Activated CD8-positive, alpha-beta memory T cell treated with anti-CD3 and anti-CD28 coated beads for 36 hours (primary cell): ENCODE measurements around the gene OR6C2. TPM values are rescaled to one million over a fixed set of nuclear protein-coding genes. Genes with fewer than 3 reads are reported as not detected.
"Not testable (repeated sequence)": the region's sequence is repeated elsewhere in the genome, so short reads cannot be mapped to it uniquely, and the experiment has no call there.

Experiments
- CTCF ChIA-PET: fragments of 350-600 bp; sonication (Branson Sonifier 250); formaldehyde crosslinking; loops from one replicate; lab custom pipeline; 2021; ENCODE audit warnings: antibody characterized with exemption; lab: Charles Lee
- POLR2A ChIA-PET: fragments of 350-600 bp; sonication (Branson Sonifier 250); formaldehyde crosslinking; loops from one replicate; lab custom pipeline; 2021; ENCODE audit warnings: antibody characterized with exemption; lab: Charles Lee
- total RNA-seq, 2 experiments: library from RNA; stranded (reverse); gene quantifications; one replicate each; pipeline ENCODE4 v1.2.3, GENCODE V29; 2021

The OR6C2 gene
- not detected for total RNA-seq

- ChIA-PET CTCF (no interaction called here), POLR2A (no interaction called here)
Observed at GRCh38 chr12:55443776-55444175, at the start of gene OR6C2. TSS of gene OR6C2 (plus strand) at chr12:55444076. CDS start at chr12:55452214, 8,138 bp downstream.

GRCh38 chr12:55396326-55396725, 47.5 kb upstream of the OR6C2 start:
- CTCF ChIA-PET = no interaction called here

GRCh38 chr12:55400229-55400628, 43.6 kb upstream of the OR6C2 start, which contains the start of gene OR6C65:
TSS of gene OR6C65 (plus strand) at chr12:55400529. CDS start at chr12:55400529, 0 bp downstream.
- ChIA-PET CTCF (no interaction called here), POLR2A (no interaction called here)

More at GRCh38 chr12:55396326-55396725, 47.5 kb upstream of the OR6C2 start:
- POLR2A ChIA-PET = no interaction called here

- ChIA-PET POLR2A (no interaction called here), CTCF (no interaction called here)
Observed at GRCh38 chr12:55407866-55408265, 36.0 kb upstream of the OR6C2 start.

GRCh38 chr12:55409133-55409532, 34.7 kb upstream of the OR6C2 start:
- CTCF ChIA-PET, POLR2A ChIA-PET: not testable (repeated sequence)

GRCh38 chr12:55412138-55412537, 31.7 kb upstream of the OR6C2 start:
- POLR2A ChIA-PET, CTCF ChIA-PET: not testable (repeated sequence)

GRCh38 chr12:55413498-55414388, 30.1 kb upstream of the OR6C2 start:
- POLR2A ChIA-PET, CTCF ChIA-PET: not testable (repeated sequence)

- CTCF ChIA-PET, POLR2A ChIA-PET: not testable (repeated sequence)
Observed at GRCh38 chr12:55414396-55414823, 29.5 kb upstream of the OR6C2 start.

GRCh38 chr12:55414889-55415288, 29.0 kb upstream of the OR6C2 start:
- CTCF ChIA-PET, POLR2A ChIA-PET: not testable (repeated sequence)

- ChIA-PET POLR2A (no interaction called here), CTCF (no interaction called here)
Observed at GRCh38 chr12:55416961-55417360, 26.9 kb upstream of the OR6C2 start.

- ChIA-PET POLR2A (no interaction called here), CTCF (no interaction called here)
Observed at GRCh38 chr12:55420307-55420962, 23.4 kb upstream of the OR6C2 start.

GRCh38 chr12:55425954-55426353, 17.9 kb upstream of the OR6C2 start, which contains the start of gene OR6C76:
TSS of gene OR6C76 (plus strand) at chr12:55426254. CDS start at chr12:55426254, 0 bp downstream.
- ChIA-PET CTCF (no interaction called here), POLR2A (no interaction called here)

GRCh38 chr12:55428331-55429243, 15.3 kb upstream of the OR6C2 start:
- ChIA-PET POLR2A (no interaction called here), CTCF (no interaction called here)

- POLR2A ChIA-PET, CTCF ChIA-PET: not testable (repeated sequence)
Observed at GRCh38 chr12:55441233-55441632, 2.6 kb upstream of the OR6C2 start.

GRCh38 chr12:55445357-55445756, 1.5 kb downstream of the OR6C2 start:
- ChIA-PET POLR2A (no interaction called here), CTCF (no interaction called here)

GRCh38 chr12:55446326-55446725, 2.5 kb downstream of the OR6C2 start:
- ChIA-PET POLR2A (no interaction called here), CTCF (no interaction called here)

- POLR2A ChIA-PET = no interaction called here
- CTCF ChIA-PET = no interaction called here
Observed at GRCh38 chr12:55448825-55449224, 4.9 kb downstream of the OR6C2 start.

- CTCF ChIA-PET, POLR2A ChIA-PET: not testable (repeated sequence)
Observed at GRCh38 chr12:55464926-55465325, 21.1 kb downstream of the OR6C2 start.

- POLR2A ChIA-PET = no interaction called here
- CTCF ChIA-PET = no interaction called here
Observed at GRCh38 chr12:55467836-55468235, 24.0 kb downstream of the OR6C2 start.

- POLR2A ChIA-PET = no interaction called here
- CTCF ChIA-PET = no interaction called here
Observed at GRCh38 chr12:55469291-55469690, 25.4 kb downstream of the OR6C2 start.
